HEK293 (cell line): Measurements from ENCODE around the gene AVPR1A.

Experiments
- CTCF ChIA-PET: fragments of 350-600 bp; formaldehyde crosslinking; extraction: SDS; loops from one replicate; lab custom pipeline; 2021; ENCODE audit warnings: antibody characterized with exemption; lab: Yijun Ruan, JAX
- POLR2A ChIA-PET: fragments of 300-600 bp; formaldehyde crosslinking; extraction: SDS; loops from one replicate; lab custom pipeline; 2020; ENCODE audit warnings: antibody characterized with exemption, inconsistent platforms; lab: Yijun Ruan, JAX
- H3K27ac ChIP-seq: fragments of 200-500 bp; sonication (Bioruptor generic); 2 replicates; pipeline ENCODE4 v1.5.1; 2014; ENCODE audit warnings: low read depth, low read length, control low read depth, inconsistent platforms; ENCODE audit errors: extremely low read depth
- H3K36me3 ChIP-seq, 2 experiments: fragments of 200-500 bp in 1 of 2; sonication (Bioruptor generic) in 1 of 2; 1 replicate in 1 of 2; 2 replicates in 1 of 2; pipeline ENCODE4 v1.5.1; 2014 to 2017; ENCODE audit warnings: inconsistent platforms in 2 of 2, low read length in 2 of 2; ENCODE audit not compliant: control insufficient read depth in 2 of 2, insufficient read depth in 1 of 2
- H3K4me1 ChIP-seq: fragments of 200-500 bp; sonication (Bioruptor generic); 2 replicates; pipeline ENCODE4 v1.5.1; 2014; ENCODE audit warnings: mild to moderate bottlenecking, low read length, inconsistent platforms; ENCODE audit not compliant: control insufficient read depth, insufficient read depth
- H3K4me3 ChIP-seq: 2 replicates; pipeline ENCODE4 v1.5.1; 2011; ENCODE audit warnings: low read depth, mild to moderate bottlenecking, control low read depth, low read length, moderate library complexity
- H3K9me3 ChIP-seq: fragments of 200-500 bp; sonication (Bioruptor generic); 2 replicates; pipeline ENCODE4 v1.5.1; 2014; ENCODE audit warnings: low read depth, low read length, inconsistent platforms; ENCODE audit not compliant: control insufficient read depth, insufficient read depth
- ELK4 ChIP-seq: IDR thresholded peaks from 2 replicates; pipeline ENCODE4 v1.6.1; 2011; ENCODE audit warnings: mild to moderate bottlenecking, low read depth, low read length, borderline replicate concordance
- GLI2 ChIP-seq: fragments of 450-650 bp; formaldehyde crosslinking; IDR thresholded peaks from 2 replicates; pipeline ENCODE4; 2017; ENCODE audit warnings: missing biosample characterization, missing genetic modification characterization, low read depth, borderline replicate concordance
- GLI4 ChIP-seq: fragments of 450-650 bp; formaldehyde crosslinking; IDR thresholded peaks from 2 replicates; pipeline ENCODE4 v1.5.1; 2016; ENCODE audit warnings: missing biosample characterization, missing genetic modification characterization
- GLIS1 ChIP-seq: fragments of 450-650 bp; formaldehyde crosslinking; IDR thresholded peaks from 2 replicates; pipeline ENCODE4 v1.5.1; 2016; ENCODE audit warnings: missing biosample characterization, missing genetic modification characterization
- KLF9 ChIP-seq: fragments of 450-650 bp; formaldehyde crosslinking; IDR thresholded peaks from 2 replicates; pipeline ENCODE4 v1.5.1; 2016; ENCODE audit warnings: missing biosample characterization, missing genetic modification characterization, low read depth
- MYNN ChIP-seq: fragments of 450-650 bp; formaldehyde crosslinking; IDR thresholded peaks from 2 replicates; pipeline ENCODE4 v1.5.1; 2016; ENCODE audit warnings: missing biosample characterization, missing genetic modification characterization, borderline replicate concordance
- OSR2 ChIP-seq: fragments of 450-650 bp; formaldehyde crosslinking; IDR thresholded peaks from 2 replicates; pipeline ENCODE4 v1.5.1; 2016; ENCODE audit warnings: missing biosample characterization, missing genetic modification characterization
- ZBTB17 ChIP-seq: fragments of 450-650 bp; formaldehyde crosslinking; IDR thresholded peaks from 2 replicates; pipeline ENCODE4 v1.5.1; 2016; ENCODE audit warnings: missing biosample characterization, missing genetic modification characterization
- ZEB2 ChIP-seq: fragments of 450-650 bp; formaldehyde crosslinking; IDR thresholded peaks from 2 replicates; pipeline ENCODE4 v1.5.1; 2016; ENCODE audit warnings: missing biosample characterization, missing genetic modification characterization
- ZFP37 ChIP-seq: fragments of 450-650 bp; formaldehyde crosslinking; IDR thresholded peaks from 2 replicates; pipeline ENCODE4 v1.5.1; 2016; ENCODE audit warnings: missing biosample characterization, missing genetic modification characterization
- ZFP69B ChIP-seq: fragments of 450-650 bp; formaldehyde crosslinking; IDR thresholded peaks from 2 replicates; pipeline ENCODE4 v1.5.1; 2016; ENCODE audit warnings: missing biosample characterization, missing genetic modification characterization
- ZNF10 ChIP-seq: fragments of 450-650 bp; formaldehyde crosslinking; IDR thresholded peaks from 2 replicates; pipeline ENCODE4 v1.5.1; 2017; ENCODE audit warnings: missing biosample characterization, missing genetic modification characterization
- ZNF121 ChIP-seq: fragments of 450-650 bp; formaldehyde crosslinking; IDR thresholded peaks from 2 replicates; pipeline ENCODE4 v1.5.1; 2016; ENCODE audit warnings: missing biosample characterization, missing genetic modification characterization
- ZNF202 ChIP-seq: fragments of 450-650 bp; formaldehyde crosslinking; IDR thresholded peaks from 2 replicates; pipeline ENCODE4 v1.5.1; 2016; ENCODE audit warnings: missing biosample characterization, missing genetic modification characterization, borderline replicate concordance
- ZNF211 ChIP-seq: fragments of 450-650 bp; formaldehyde crosslinking; IDR thresholded peaks from 2 replicates; pipeline ENCODE4 v1.5.1; 2016; ENCODE audit warnings: low read depth, missing biosample characterization, missing genetic modification characterization
- ZNF223 ChIP-seq: fragments of 450-650 bp; formaldehyde crosslinking; IDR thresholded peaks from 2 replicates; pipeline ENCODE4 v1.5.1; 2016; ENCODE audit warnings: missing biosample characterization, missing genetic modification characterization
- ZNF311 ChIP-seq: fragments of 450-650 bp; formaldehyde crosslinking; IDR thresholded peaks from 2 replicates; pipeline ENCODE4 v1.5.1; 2017; ENCODE audit warnings: missing biosample characterization, missing genetic modification characterization, borderline replicate concordance
- ZNF544 ChIP-seq: fragments of 450-650 bp; formaldehyde crosslinking; IDR thresholded peaks from 2 replicates; pipeline ENCODE4 v1.5.0; 2017; ENCODE audit warnings: missing biosample characterization, missing genetic modification characterization
- ZNF548 ChIP-seq: fragments of 450-650 bp; formaldehyde crosslinking; IDR thresholded peaks from 2 replicates; pipeline ENCODE4 v1.5.1; 2016; ENCODE audit warnings: missing biosample characterization, missing genetic modification characterization
- ZNF580 ChIP-seq: fragments of 450-650 bp; formaldehyde crosslinking; IDR thresholded peaks from 2 replicates; pipeline ENCODE4 v1.5.1; 2016; ENCODE audit warnings: missing biosample characterization, missing genetic modification characterization
- ZNF585B ChIP-seq: fragments of 450-650 bp; formaldehyde crosslinking; IDR thresholded peaks from 2 replicates; pipeline ENCODE4 v1.5.1; 2016; ENCODE audit warnings: missing biosample characterization, missing genetic modification characterization
- ZNF654 ChIP-seq: fragments of 450-650 bp; formaldehyde crosslinking; IDR thresholded peaks from 2 replicates; pipeline ENCODE4 v1.5.1; 2016; ENCODE audit warnings: low read depth, missing biosample characterization, missing genetic modification characterization
- ZNF660 ChIP-seq: fragments of 450-650 bp; IDR thresholded peaks from 2 replicates; pipeline ENCODE4 v1.5.1; 2018; ENCODE audit warnings: missing biosample characterization, mild to moderate bottlenecking, missing genetic modification characterization
- ZNF776 ChIP-seq: fragments of 450-650 bp; formaldehyde crosslinking; IDR thresholded peaks from 2 replicates; pipeline ENCODE4 v1.5.0; 2017; ENCODE audit warnings: missing biosample characterization, missing genetic modification characterization, borderline replicate concordance
- ZNF792 ChIP-seq: fragments of 450-650 bp; formaldehyde crosslinking; IDR thresholded peaks from 2 replicates; pipeline ENCODE4 v1.5.1; 2016; ENCODE audit warnings: missing biosample characterization, missing genetic modification characterization
- ZNF843 ChIP-seq: fragments of 450-650 bp; formaldehyde crosslinking; IDR thresholded peaks from 2 replicates; pipeline ENCODE4 v1.5.1; 2016; ENCODE audit warnings: missing biosample characterization, missing genetic modification characterization
- ZSCAN18 ChIP-seq: fragments of 450-650 bp; formaldehyde crosslinking; IDR thresholded peaks from 2 replicates; pipeline ENCODE4 v1.5.1; 2016; ENCODE audit warnings: missing biosample characterization, missing genetic modification characterization
- TF ChIP-seq, protein P1 (sequence below): fragments of 450-650 bp; formaldehyde crosslinking; IDR thresholded peaks from 2 replicates; pipeline ENCODE4; 2016; ENCODE audit warnings: missing biosample characterization, missing genetic modification characterization
- TF ChIP-seq, protein P2 (sequence below): fragments of 450-650 bp; formaldehyde crosslinking; IDR thresholded peaks from 2 replicates; pipeline ENCODE4 v1.5.1; 2016; ENCODE audit warnings: missing biosample characterization, missing genetic modification characterization

The AVPR1A gene

GRCh38 chr12:63124778-63125177 lies 26.2 kb downstream of the AVPR1A start:
- POLR2A ChIA-PET = no interaction called here
- TF ChIP-seq OSR2 = no peak
- no peak for TF ChIP-seq GLI4
- TF ChIP-seq ZBTB17 (tag by site-specific recombination) = no peak
- no peak for TF ChIP-seq ZNF544
- TF ChIP-seq ZNF548 (tag by site-specific recombination) = no peak
- no peak for TF ChIP-seq ELK4
- no peak for TF ChIP-seq ZNF211 (tag by site-specific recombination)
- no peak for TF ChIP-seq GLI2
- no peak for TF ChIP-seq ZNF580 (tag by site-specific recombination)
- TF ChIP-seq ZNF776 (tag by site-specific recombination) = no peak
- no peak for TF ChIP-seq ZNF202 (tag by site-specific recombination)
- TF ChIP-seq, protein P1, sequence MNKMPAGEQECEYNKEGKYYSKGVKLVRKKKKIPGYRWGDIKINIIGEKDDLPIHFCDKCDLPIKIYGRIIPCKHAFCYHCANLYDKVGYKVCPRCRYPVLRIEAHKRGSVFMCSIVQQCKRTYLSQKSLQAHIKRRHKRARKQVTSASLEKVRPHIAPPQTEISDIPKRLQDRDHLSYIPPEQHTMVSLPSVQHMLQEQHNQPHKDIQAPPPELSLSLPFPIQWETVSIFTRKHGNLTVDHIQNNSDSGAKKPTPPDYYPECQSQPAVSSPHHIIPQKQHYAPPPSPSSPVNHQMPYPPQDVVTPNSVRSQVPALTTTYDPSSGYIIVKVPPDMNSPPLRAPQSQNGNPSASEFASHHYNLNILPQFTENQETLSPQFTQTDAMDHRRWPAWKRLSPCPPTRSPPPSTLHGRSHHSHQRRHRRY (tag by site-specific recombination) = no peak
- no peak for TF ChIP-seq ZNF843 (tag by site-specific recombination)
- TF ChIP-seq ZNF585B = no peak
- TF ChIP-seq ZNF10 (tag by site-specific recombination) = no peak
- TF ChIP-seq, all 188 proteins: peak for 0
- CTCF ChIA-PET = no interaction called here

GRCh38 chr12:63103494-63104131 lies 47.4 kb downstream of the AVPR1A start:
- H3K9me3 ChIP-seq = no peaks in the 10 kb centered on the region
- H3K4me1 ChIP-seq = no peaks in the 10 kb centered on the region
- no peak overlapping the region for H3K27ac ChIP-seq
- TF ChIP-seq ZEB2 (no peak), ZNF660 (tag by site-specific recombination) (0 out of 2 replicates have a peak, but pooled peaks have one; percentile 27), ZNF654 (tag by site-specific recombination) (peak; percentile 89)
- TF ChIP-seq, protein P2, sequence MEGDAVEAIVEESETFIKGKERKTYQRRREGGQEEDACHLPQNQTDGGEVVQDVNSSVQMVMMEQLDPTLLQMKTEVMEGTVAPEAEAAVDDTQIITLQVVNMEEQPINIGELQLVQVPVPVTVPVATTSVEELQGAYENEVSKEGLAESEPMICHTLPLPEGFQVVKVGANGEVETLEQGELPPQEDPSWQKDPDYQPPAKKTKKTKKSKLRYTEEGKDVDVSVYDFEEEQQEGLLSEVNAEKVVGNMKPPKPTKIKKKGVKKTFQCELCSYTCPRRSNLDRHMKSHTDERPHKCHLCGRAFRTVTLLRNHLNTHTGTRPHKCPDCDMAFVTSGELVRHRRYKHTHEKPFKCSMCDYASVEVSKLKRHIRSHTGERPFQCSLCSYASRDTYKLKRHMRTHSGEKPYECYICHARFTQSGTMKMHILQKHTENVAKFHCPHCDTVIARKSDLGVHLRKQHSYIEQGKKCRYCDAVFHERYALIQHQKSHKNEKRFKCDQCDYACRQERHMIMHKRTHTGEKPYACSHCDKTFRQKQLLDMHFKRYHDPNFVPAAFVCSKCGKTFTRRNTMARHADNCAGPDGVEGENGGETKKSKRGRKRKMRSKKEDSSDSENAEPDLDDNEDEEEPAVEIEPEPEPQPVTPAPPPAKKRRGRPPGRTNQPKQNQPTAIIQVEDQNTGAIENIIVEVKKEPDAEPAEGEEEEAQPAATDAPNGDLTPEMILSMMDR (tag by site-specific recombination) = peak; percentile 35
- ChIA-PET CTCF (interaction anchor here (0.6 to 2.1 kb wide), 10 partner anchors 10 to 699 kb away, joined by 3 to 13 read pairs (median 4); no protein-coding TSS in a partner anchor), POLR2A (no interaction called here)
- H3K4me3 ChIP-seq = no peak overlapping the region
- H3K36me3 ChIP-seq = no peaks in the 10 kb centered on the region

More at GRCh38 chr12:63124778-63125177, 26.2 kb downstream of the AVPR1A start:
- no peaks in the 10 kb centered on the region for H3K4me1 ChIP-seq
- no peaks in the 10 kb centered on the region for H3K36me3 ChIP-seq
- H3K4me3 ChIP-seq = no peak overlapping the region
- no peak overlapping the region for H3K27ac ChIP-seq
- no peaks in the 10 kb centered on the region for H3K9me3 ChIP-seq

DNA sequence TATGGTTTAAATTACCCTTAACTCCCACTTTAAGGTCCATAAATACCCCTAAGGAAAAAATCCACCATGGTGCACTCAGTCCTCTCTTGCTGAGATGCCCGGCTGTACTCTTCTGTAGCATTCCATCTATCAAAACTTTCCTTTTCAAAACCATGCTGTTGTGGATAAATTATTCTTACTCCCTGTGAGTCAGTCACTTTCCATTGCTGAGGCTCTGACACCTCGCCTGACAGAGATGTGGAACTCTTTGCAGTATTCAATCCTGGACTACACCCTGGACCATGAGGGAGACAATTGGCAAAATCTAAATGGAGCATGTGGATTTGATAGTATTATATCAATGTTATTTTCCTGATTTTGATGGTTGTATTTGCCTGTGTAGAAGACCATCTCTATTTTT lies 49.1 kb downstream of the AVPR1A start:
- H3K4me3 ChIP-seq = no peak overlapping the region
- H3K4me1 ChIP-seq = no peaks in the 10 kb centered on the region
- POLR2A ChIA-PET = no interaction called here
- no peaks in the 10 kb centered on the region for H3K36me3 ChIP-seq
- no peaks in the 10 kb centered on the region for H3K9me3 ChIP-seq
- CTCF ChIA-PET = interaction anchor here (0.7 kb wide), 1 partner anchor 295 kb away, joined by 3 read pairs; no protein-coding TSS in a partner anchor
- no peak overlapping the region for H3K27ac ChIP-seq
- TF ChIP-seq ZSCAN18 (no peak), ZNF223 (no peak), ZNF311 (tag by site-specific recombination) (no peak), ZFP69B (tag by site-specific recombination) (no peak), ZFP37 (tag by site-specific recombination) (no peak), GLIS1 (no peak), ZNF792 (no peak), ZNF121 (tag by site-specific recombination) (no peak), KLF9 (no peak), MYNN (no peak)
